ENCODE results near the gene MAST3. TPM values are rescaled to one million over a fixed set of nuclear protein-coding genes. Genes with fewer than 3 reads are reported as not detected.

The MAST3 gene
- total RNA-seq, 2 donors from 2014 or later: 5.8 to 7.5 TPM

GRCh38 chr19:18141031-18141430 is 43.5 kb downstream of the MAST3 start:
- H3K4me1 ChIP-seq: no peaks in the 10 kb centered on the region
- no peaks in the 10 kb centered on the region for H3K9me3 ChIP-seq
- H3K36me3 ChIP-seq: peaks cover 22% of the 10 kb centered on the region
- no peaks in the 10 kb centered on the region for H3K27me3 ChIP-seq
- no peak for DNase-seq (ENCODE audit: low spot score)
- TF ChIP-seq CTCF (IDR thresholded peaks at IDR 0.05): no peak
- no peak overlapping the region for H3K4me3 ChIP-seq
- H3K27ac ChIP-seq: no peak overlapping the region

- no peaks in the 10 kb centered on the region for H3K27me3 ChIP-seq
- H3K27ac ChIP-seq: no peak overlapping the region
- DNase-seq (ENCODE audit: low spot score): no peak
- no peaks in the 10 kb centered on the region for H3K4me1 ChIP-seq
- no peaks in the 10 kb centered on the region for H3K9me3 ChIP-seq
- no peak overlapping the region for H3K4me3 ChIP-seq
- no peak for TF ChIP-seq CTCF (IDR thresholded peaks at IDR 0.05)
- peaks cover 26% of the 10 kb centered on the region for H3K36me3 ChIP-seq
Observed at GRCh38 chr19:18143902-18144301, 46.3 kb downstream of the MAST3 start.

- TF ChIP-seq CTCF (IDR thresholded peaks at IDR 0.05): no peak
- no peaks in the 10 kb centered on the region for H3K9me3 ChIP-seq
- no peak overlapping the region for H3K4me3 ChIP-seq
- DNase-seq (ENCODE audit: low spot score): no peak
- no peaks in the 10 kb centered on the region for H3K4me1 ChIP-seq
- no peak overlapping the region for H3K27ac ChIP-seq
- no peaks in the 10 kb centered on the region for H3K27me3 ChIP-seq
- H3K36me3 ChIP-seq: peaks cover 26% of the 10 kb centered on the region
Observed at GRCh38 chr19:18144361-18144760, 46.8 kb downstream of the MAST3 start.

GRCh38 chr19:18144906-18145305 is 47.3 kb downstream of the MAST3 start:
- no peak for DNase-seq (ENCODE audit: low spot score)
- no peaks in the 10 kb centered on the region for H3K27me3 ChIP-seq

GRCh38 chr19:18145391-18145999 is 47.9 kb downstream of the MAST3 start:
- Histone ChIP-seq H3K9me3 (no peaks in the 10 kb centered on the region), H3K27me3 (no peaks in the 10 kb centered on the region), H3K4me1 (no peaks in the 10 kb centered on the region), H3K27ac (no peak overlapping the region), H3K36me3 (peaks cover 26% of the 10 kb centered on the region), H3K4me3 (no peak overlapping the region)
- no peak for DNase-seq (ENCODE audit: low spot score)
- no peak for TF ChIP-seq CTCF (IDR thresholded peaks at IDR 0.05)

More at GRCh38 chr19:18144906-18145305, 47.3 kb downstream of the MAST3 start:
- no peaks in the 10 kb centered on the region for H3K4me1 ChIP-seq
- peaks cover 26% of the 10 kb centered on the region for H3K36me3 ChIP-seq
- no peak for TF ChIP-seq CTCF (IDR thresholded peaks at IDR 0.05)
- H3K27ac ChIP-seq: no peak overlapping the region
- H3K9me3 ChIP-seq: no peaks in the 10 kb centered on the region
- H3K4me3 ChIP-seq: no peak overlapping the region

DNA sequence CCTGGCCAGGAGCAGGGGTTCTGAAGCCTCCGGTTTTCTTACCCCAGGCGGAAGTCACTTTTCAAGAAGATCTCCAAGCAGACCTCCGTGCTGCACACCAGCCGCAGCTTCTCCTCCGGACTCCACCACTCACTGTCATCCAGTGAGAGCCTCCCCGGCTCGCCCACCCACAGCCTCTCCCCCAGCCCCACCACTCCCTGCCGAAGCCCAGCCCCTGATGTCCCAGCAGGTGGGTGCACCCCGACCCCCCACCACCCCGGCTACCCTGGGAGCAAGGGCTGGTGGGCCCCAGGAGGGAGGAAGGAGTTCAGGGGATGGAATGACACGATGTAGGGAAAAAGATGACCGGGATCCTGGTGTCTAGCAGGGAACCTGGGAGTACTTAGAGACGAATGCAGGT is 49.8 kb downstream of the MAST3 start:
- no peak overlapping the region for H3K27ac ChIP-seq
- no peaks in the 10 kb centered on the region for H3K9me3 ChIP-seq
- H3K4me1 ChIP-seq: no peaks in the 10 kb centered on the region
- no peaks in the 10 kb centered on the region for H3K27me3 ChIP-seq
- DNase-seq (ENCODE audit: low spot score): no peak
- no peak overlapping the region for H3K4me3 ChIP-seq
- H3K36me3 ChIP-seq: peaks cover 26% of the 10 kb centered on the region
- no peak for TF ChIP-seq CTCF (IDR thresholded peaks at IDR 0.05)

Measured in right atrium auricular region (tissue), 2 donors.